Natural killer cell (primary cell): ENCODE measurements around the gene NPTXR. TPM values are rescaled to one million over a fixed set of nuclear protein-coding genes. Genes with fewer than 3 reads are reported as not detected.

Experiments used
- ATAC-seq, 3 donors: fragments of 150-1000 bp in 2 of 3; fragments of 200-7000 bp in 1 of 3; cut with Tn5 transposase; 1 replicate in 1 of 3; 2 replicates in 2 of 3; pipeline ENCODE4 v1.10.0; 2021; ENCODE audit warnings: mild to moderate bottlenecking in 2 of 3, moderate library complexity in 2 of 3
- DNase-seq, 2 donors: peaks; one replicate each; pipeline versions ENCODE4 v3.0.0 to v3.0.0-alpha.2; 2013 to 2021; ENCODE audit warnings: mixed read lengths in 1 of 2
- H3K27ac ChIP-seq: one replicate; pipeline ENCODE4 v1.5.1; 2013; ENCODE audit warnings: mild to moderate bottlenecking, low read length
- H3K27me3 ChIP-seq: one replicate; pipeline ENCODE4 v1.6.1; 2013; ENCODE audit warnings: low read length; ENCODE audit not compliant: control insufficient read depth, insufficient read depth
- H3K36me3 ChIP-seq: one replicate; pipeline ENCODE4 v1.6.1; 2013; ENCODE audit warnings: low read length; ENCODE audit not compliant: control insufficient read depth, insufficient read depth
- H3K4me1 ChIP-seq: one replicate; pipeline ENCODE4 v1.6.1; 2013; ENCODE audit warnings: low read length; ENCODE audit not compliant: control insufficient read depth, insufficient read depth
- H3K4me3 ChIP-seq: one replicate; pipeline ENCODE4 v1.5.1; 2013; ENCODE audit warnings: low read length
- H3K9me3 ChIP-seq: one replicate; pipeline ENCODE4 v1.6.1; 2013; ENCODE audit warnings: low read length; ENCODE audit not compliant: control insufficient read depth, insufficient read depth
- H3K27ac Mint-ChIP-seq, 2 donors: one replicate each; pipeline ENCODE4 v1.8.0; 2022; ENCODE audit warnings: mild to moderate bottlenecking in 2 of 2, mixed read lengths in 2 of 2, moderate library complexity in 1 of 2
- H3K27me3 Mint-ChIP-seq, 2 donors: one replicate each; pipeline ENCODE4 v1.8.0; 2022; ENCODE audit warnings: low read depth in 2 of 2, mixed read lengths in 2 of 2
- H3K36me3 Mint-ChIP-seq: one replicate; pipeline ENCODE4 v1.8.0; 2022; ENCODE audit warnings: mixed read lengths
- H3K4me1 Mint-ChIP-seq, 2 donors: one replicate each; pipeline ENCODE4 v1.8.0; 2022; ENCODE audit warnings: mixed read lengths in 2 of 2
- H3K4me3 Mint-ChIP-seq: one replicate; pipeline ENCODE4 v1.8.0; 2022; ENCODE audit warnings: mild to moderate bottlenecking, moderate library complexity, mixed read lengths
- H3K9me3 Mint-ChIP-seq, 2 donors: one replicate each; pipeline ENCODE4 v1.8.0; 2022; ENCODE audit warnings: mixed read lengths in 2 of 2
- WGBS: methylation state at CpG from one replicate; pipeline ENCODE4 v1.1.7; 2013; ENCODE audit warnings: missing lambda C conversion rate; ENCODE audit not compliant: insufficient coverage; 5-methylcytosine and 5-hydroxymethylcytosine counted together
- intact Hi-C: fragments of 100-400 bp; cut with micrococcal nuclease; formaldehyde crosslinking; loops from one replicate; pipeline ENCODE4 v1.14.2; 2022
- total RNA-seq, 4 donors: library from RNA; stranded (reverse); fragments of 120-200 nt in 1 of 4; gene quantifications; one replicate each; pipeline versions ENCODE4 v1.2.3 to v1.2.4, GENCODE V29; 2013 to 2022
- TF ChIP-seq, protein P1 (sequence below): fragments of 200-600 bp; IDR thresholded peaks from one replicate; pipeline ENCODE4 v1.8.0; 2022; ENCODE audit warnings: antibody characterized with exemption

NPTXR gene
- total RNA-seq, 3 donors from 2014 or later (not counting 1 experiment from before 2014, with no cell fraction given): 4.8 to 8.2 (median 6.1) TPM

DNA sequence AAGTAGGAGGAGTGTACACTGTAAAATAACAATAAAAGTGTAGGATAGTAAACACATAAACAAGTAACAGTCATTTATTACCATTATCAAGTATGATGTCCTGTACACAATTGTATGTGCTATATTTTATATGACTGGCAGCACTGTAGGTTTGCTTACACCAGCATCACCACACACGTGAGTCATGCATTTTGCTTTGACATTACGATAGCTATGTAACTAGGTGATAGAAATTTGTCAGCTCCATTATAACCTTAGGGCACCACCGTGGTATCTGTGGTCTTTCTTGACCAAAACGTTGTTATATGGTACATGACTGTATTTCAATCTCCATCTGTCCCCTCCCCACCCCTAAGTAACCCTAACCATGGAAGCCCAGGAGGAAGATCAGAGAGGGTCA is 51.0 kb downstream of the NPTXR start:
- H3K27ac ChIP-seq: no peak overlapping the region
- Mint-ChIP-seq H3K4me1 (peaks cover 8 to 15% of the 10 kb centered on the region in 2 donors), H3K4me3 (peak overlapping the region; percentile 94), H3K27ac (peak overlapping the region; percentile 87 to 93), H3K9me3 (no peaks in the 10 kb centered on the region), H3K36me3 (no peaks in the 10 kb centered on the region), H3K27me3 (peaks cover 16 to 21% of the 10 kb centered on the region in 2 donors)
- TF ChIP-seq, protein P1, sequence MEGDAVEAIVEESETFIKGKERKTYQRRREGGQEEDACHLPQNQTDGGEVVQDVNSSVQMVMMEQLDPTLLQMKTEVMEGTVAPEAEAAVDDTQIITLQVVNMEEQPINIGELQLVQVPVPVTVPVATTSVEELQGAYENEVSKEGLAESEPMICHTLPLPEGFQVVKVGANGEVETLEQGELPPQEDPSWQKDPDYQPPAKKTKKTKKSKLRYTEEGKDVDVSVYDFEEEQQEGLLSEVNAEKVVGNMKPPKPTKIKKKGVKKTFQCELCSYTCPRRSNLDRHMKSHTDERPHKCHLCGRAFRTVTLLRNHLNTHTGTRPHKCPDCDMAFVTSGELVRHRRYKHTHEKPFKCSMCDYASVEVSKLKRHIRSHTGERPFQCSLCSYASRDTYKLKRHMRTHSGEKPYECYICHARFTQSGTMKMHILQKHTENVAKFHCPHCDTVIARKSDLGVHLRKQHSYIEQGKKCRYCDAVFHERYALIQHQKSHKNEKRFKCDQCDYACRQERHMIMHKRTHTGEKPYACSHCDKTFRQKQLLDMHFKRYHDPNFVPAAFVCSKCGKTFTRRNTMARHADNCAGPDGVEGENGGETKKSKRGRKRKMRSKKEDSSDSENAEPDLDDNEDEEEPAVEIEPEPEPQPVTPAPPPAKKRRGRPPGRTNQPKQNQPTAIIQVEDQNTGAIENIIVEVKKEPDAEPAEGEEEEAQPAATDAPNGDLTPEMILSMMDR: no peak
- peaks cover 2% of the 10 kb centered on the region for H3K36me3 ChIP-seq
- DNase-seq: no peak
- intact Hi-C loops: loop anchor here (5.0 kb wide), 1 partner anchor 36 kb away; the partner anchor contains the start of gene SUN2
- peaks cover 12% of the 10 kb centered on the region for H3K4me1 ChIP-seq
- no peaks in the 10 kb centered on the region for H3K27me3 ChIP-seq
- ATAC-seq: peak in 1 of 3 donors; percentile 42
- 77% methylated on average over 4 of the region's 4 CpGs for WGBS
- no peaks in the 10 kb centered on the region for H3K9me3 ChIP-seq
- no peak overlapping the region for H3K4me3 ChIP-seq

DNA sequence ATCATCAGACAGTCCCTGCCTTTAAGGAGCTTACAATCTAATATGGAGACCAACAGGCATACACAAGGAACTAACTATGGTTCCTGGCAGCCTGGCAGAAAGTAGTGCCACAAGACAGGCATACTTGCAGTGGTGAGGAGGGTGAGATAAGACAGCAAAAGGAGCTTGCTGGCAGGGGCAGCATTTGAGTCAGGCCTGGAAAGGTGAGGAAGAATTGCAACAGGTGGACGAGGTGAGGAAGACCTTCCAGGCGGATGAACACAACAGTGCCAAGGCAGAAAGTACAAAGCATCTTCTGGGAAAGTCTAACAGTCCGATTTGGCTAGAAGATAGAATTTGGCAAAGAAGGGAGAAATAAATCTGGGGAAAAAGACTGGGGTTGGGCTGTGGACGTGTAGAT is 54.2 kb downstream of the NPTXR start:
- Mint-ChIP-seq H3K4me3 (no peak overlapping the region), H3K36me3 (no peaks in the 10 kb centered on the region), H3K27me3 (no peaks in the 10 kb centered on the region), H3K4me1 (peaks cover 8 to 15% of the 10 kb centered on the region in 2 donors), H3K27ac (no peak overlapping the region), H3K9me3 (no peaks in the 10 kb centered on the region)
- Histone ChIP-seq H3K27ac (no peak overlapping the region), H3K36me3 (peaks cover 2% of the 10 kb centered on the region), H3K4me1 (peaks cover 12% of the 10 kb centered on the region), H3K27me3 (no peaks in the 10 kb centered on the region), H3K9me3 (no peaks in the 10 kb centered on the region), H3K4me3 (no peak overlapping the region)
- intact Hi-C loops: loop anchor here (5.0 kb wide), 1 partner anchor 32 kb away; the partner anchor contains the start of gene SUN2
- WGBS: 92% methylated on average over 4 of the region's 4 CpGs
- DNase-seq (no peak), ATAC-seq (no peak)
- TF ChIP-seq, protein P1: no peak

DNA sequence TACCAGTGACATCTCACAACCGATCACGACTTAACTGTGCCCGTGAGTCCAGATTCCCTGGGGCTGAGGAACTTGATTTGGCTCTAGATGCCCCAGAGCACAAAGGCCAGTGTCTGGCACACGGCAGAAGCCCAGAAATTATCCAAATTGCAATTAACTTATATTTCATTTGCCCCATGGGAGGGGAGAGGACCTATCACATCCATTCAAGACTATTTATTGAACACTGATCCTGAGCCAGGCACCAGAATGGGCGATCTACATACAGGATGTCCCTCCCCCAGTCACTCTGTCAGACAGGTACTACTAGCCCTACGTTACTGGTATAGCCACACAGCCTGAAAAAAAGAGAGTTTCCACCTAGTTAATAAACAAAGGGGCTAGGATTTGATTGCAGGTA is 55.0 kb downstream of the NPTXR start:
- Mint-ChIP-seq H3K27ac (no peak overlapping the region), H3K4me1 (peaks cover 8 to 11% of the 10 kb centered on the region in 2 donors), H3K36me3 (no peaks in the 10 kb centered on the region), H3K9me3 (no peaks in the 10 kb centered on the region), H3K27me3 (no peaks in the 10 kb centered on the region), H3K4me3 (no peak overlapping the region)
- no peak for ATAC-seq
- TF ChIP-seq, protein P1: no peak
- Histone ChIP-seq H3K27me3 (no peaks in the 10 kb centered on the region), H3K4me1 (peaks cover 9% of the 10 kb centered on the region), H3K4me3 (no peak overlapping the region), H3K36me3 (peaks cover 2% of the 10 kb centered on the region), H3K27ac (no peak overlapping the region), H3K9me3 (no peaks in the 10 kb centered on the region)
- 99% methylated on average over 5 of the region's 6 CpGs for WGBS
- intact Hi-C loops: no loop called here
- no peak for DNase-seq
